ENCODE data around the gene SLC5A2. TPM values are rescaled to one million over a fixed set of nuclear protein-coding genes. Genes with fewer than 3 reads are reported as not detected.

Gene SLC5A2
- polyA plus RNA-seq, 3 donors, result 0.04 TPM; not detected in 2

GRCh38 chr16:31473264-31473984 is 9.5 kb upstream of the SLC5A2 start:
- H3K4me1 Mint-ChIP-seq, result peaks cover 36% of the 10 kb centered on the region
- no peaks in the 10 kb centered on the region for H3K36me3 ChIP-seq (replicated peaks in 1 of 2; ENCODE audit: control insufficient read depth in 1 of 2, insufficient read depth in 2 of 2, low read length in 2 of 2)
- no peak overlapping the region for H2AFZ ChIP-seq (ENCODE audit: insufficient read depth, low read depth, low read length, poor library complexity, severe bottlenecking)
- WGBS (ENCODE audit: insufficient coverage), result 92% methylated on average over 14 of the region's 17 CpGs
- no peak for DNase-seq
- H3K27ac Mint-ChIP-seq, result peak overlapping the region in 1 of 7 donors; percentile 12
- no peak overlapping the region for H3K4me2 ChIP-seq (replicated peaks; ENCODE audit: extremely low read depth, low read length, poor library complexity, severe bottlenecking)
- peaks cover 4 to 59% (median 45%) of the 10 kb centered on the region in 3 donors for H3K27me3 Mint-ChIP-seq (ENCODE audit: low read depth in 3 of 3)
- H3K4me1 ChIP-seq (ENCODE audit: control insufficient read depth in 1 of 2, insufficient read depth in 2 of 2, low read length in 2 of 2), result peaks cover 26 to 35% of the 10 kb centered on the region in 2 donors
- peaks cover 5 to 15% (median 7%) of the 10 kb centered on the region in 7 donors for H3K9me3 Mint-ChIP-seq
- H3K27me3 ChIP-seq (ENCODE audit: control insufficient read depth in 2 of 2, insufficient read depth in 2 of 2, low read length in 2 of 2), result peaks cover 0 to 29% of the 10 kb centered on the region in 2 donors
- H3K27ac ChIP-seq (ENCODE audit: low read depth in 1 of 2, low read length in 2 of 2), result no peak overlapping the region
- no peak overlapping the region for H3K9ac ChIP-seq (ENCODE audit: insufficient read depth, low read length, poor library complexity, severe bottlenecking)
- intact Hi-C loops (cut with micrococcal nuclease), result no loop called here
- no peak overlapping the region for H3K4me3 ChIP-seq (replicated peaks in 1 of 3; ENCODE audit: low read depth in 2 of 3, low read length in 3 of 3)
- peaks cover 0 to 5% of the 10 kb centered on the region in 2 donors for H3K9me3 ChIP-seq (replicated peaks in 1 of 2; ENCODE audit: control insufficient read depth in 1 of 2, insufficient read depth in 1 of 2, low read length in 2 of 2)
- TF ChIP-seq CTCF (IDR thresholded peaks at IDR 0.05), result no peak
- peaks cover 3% of the 10 kb centered on the region in 2 donors for H3K36me3 Mint-ChIP-seq
- no peak overlapping the region for H3K4me3 Mint-ChIP-seq
- no peaks in the 10 kb centered on the region for H4K20me1 ChIP-seq (ENCODE audit: insufficient read depth, low read length)
- no peaks in the 10 kb centered on the region for H3K79me2 ChIP-seq (ENCODE audit: insufficient read depth, low read length)

DNA sequence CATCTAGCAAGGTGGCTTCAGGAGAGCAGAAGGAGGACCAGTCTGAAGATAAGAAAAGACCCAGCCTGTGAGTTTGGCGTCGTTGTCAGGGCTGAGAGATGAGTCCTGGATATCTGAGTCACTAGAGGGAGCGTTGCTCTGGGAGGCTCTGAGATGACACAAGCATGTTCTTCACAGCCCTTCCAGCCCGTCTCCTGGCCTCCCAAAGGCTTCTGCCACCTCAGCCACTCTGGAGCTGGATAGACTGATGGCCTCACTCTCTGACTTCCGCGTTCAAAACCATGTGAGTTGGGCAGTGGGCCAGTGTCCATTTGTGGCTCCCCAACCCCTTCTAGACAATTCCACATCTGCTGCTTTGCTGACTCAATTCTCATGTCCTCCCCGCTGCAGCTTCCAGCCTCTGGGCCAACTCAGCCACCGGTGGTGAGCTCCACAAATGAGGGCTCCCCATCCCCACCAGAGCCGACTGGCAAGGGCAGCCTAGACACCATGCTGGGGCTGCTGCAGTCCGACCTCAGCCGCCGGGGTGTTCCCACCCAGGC is 8.7 kb upstream of the SLC5A2 start:
- H3K4me1 Mint-ChIP-seq, result peaks cover 36% of the 10 kb centered on the region
- Histone ChIP-seq H3K36me3 (replicated peaks in 1 of 2; ENCODE audit: control insufficient read depth in 1 of 2, insufficient read depth in 2 of 2, low read length in 2 of 2) (no peaks in the 10 kb centered on the region), H3K4me2 (replicated peaks; ENCODE audit: extremely low read depth, low read length, poor library complexity, severe bottlenecking) (no peak overlapping the region), H3K4me1 (ENCODE audit: control insufficient read depth in 1 of 2, insufficient read depth in 2 of 2, low read length in 2 of 2) (peaks cover 26 to 35% of the 10 kb centered on the region in 2 donors), H3K4me3 (replicated peaks in 1 of 3; ENCODE audit: low read depth in 2 of 3, low read length in 3 of 3) (no peak overlapping the region), H3K79me2 (ENCODE audit: insufficient read depth, low read length) (no peaks in the 10 kb centered on the region), H3K27ac (ENCODE audit: low read depth in 1 of 2, low read length in 2 of 2) (no peak overlapping the region), H4K20me1 (ENCODE audit: insufficient read depth, low read length) (no peaks in the 10 kb centered on the region), H2AFZ (ENCODE audit: insufficient read depth, low read depth, low read length, poor library complexity, severe bottlenecking) (no peak overlapping the region), H3K27me3 (ENCODE audit: control insufficient read depth in 2 of 2, insufficient read depth in 2 of 2, low read length in 2 of 2) (peaks cover 0 to 29% of the 10 kb centered on the region in 2 donors), H3K9ac (ENCODE audit: insufficient read depth, low read length, poor library complexity, severe bottlenecking) (no peak overlapping the region), H3K9me3 (replicated peaks in 1 of 2; ENCODE audit: control insufficient read depth in 1 of 2, insufficient read depth in 1 of 2, low read length in 2 of 2) (peaks cover 0 to 5% of the 10 kb centered on the region in 2 donors)
- no peak for TF ChIP-seq CTCF (IDR thresholded peaks at IDR 0.05)
- H3K9me3 Mint-ChIP-seq, result peaks cover 5 to 15% (median 7%) of the 10 kb centered on the region in 7 donors
- no peak for DNase-seq
- H3K27ac Mint-ChIP-seq, result no peak overlapping the region
- intact Hi-C loops (cut with micrococcal nuclease), result no loop called here
- no peak overlapping the region for H3K4me3 Mint-ChIP-seq
- peaks cover 3% of the 10 kb centered on the region in 2 donors for H3K36me3 Mint-ChIP-seq
- peaks cover 4 to 59% (median 49%) of the 10 kb centered on the region in 3 donors for H3K27me3 Mint-ChIP-seq (ENCODE audit: low read depth in 3 of 3)
- WGBS (ENCODE audit: insufficient coverage), result 85% methylated on average over 9 of the region's 12 CpGs

All from CD14-positive monocyte (primary cell).